BLaER1 (cell line): ENCODE results near the gene TMEM108.

Source experiments
- H3K27ac ChIP-seq: shearing (Covaris generic); formaldehyde crosslinking; 2 replicates; pipeline ENCODE4 v1.8.1; 2022
- H3K27me3 ChIP-seq: shearing (Covaris generic); formaldehyde crosslinking; 2 replicates; pipeline ENCODE4 v1.8.1; 2022
- H3K36me3 ChIP-seq: shearing (Covaris generic); formaldehyde crosslinking; 2 replicates; pipeline ENCODE4 v1.8.1; 2022
- H3K4me1 ChIP-seq: shearing (Covaris generic); formaldehyde crosslinking; 2 replicates; pipeline ENCODE4 v1.8.1; 2022
- H3K4me2 ChIP-seq: shearing (Covaris generic); formaldehyde crosslinking; 2 replicates; pipeline ENCODE4 v1.8.1; 2022
- H3K4me3 ChIP-seq: shearing (Covaris generic); formaldehyde crosslinking; 2 replicates; pipeline ENCODE4 v1.8.1; 2022
- H3K9ac ChIP-seq: shearing (Covaris generic); formaldehyde crosslinking; 2 replicates; pipeline ENCODE4 v1.8.1; 2022
- H3K9me3 ChIP-seq: shearing (Covaris generic); formaldehyde crosslinking; 2 replicates; pipeline ENCODE4 v1.8.1; 2022
- H4K20me1 ChIP-seq: shearing (Covaris generic); formaldehyde crosslinking; 2 replicates; pipeline ENCODE4 v1.8.1; 2022
- Cebpa-rat ChIP-seq: shearing (Covaris generic); IDR thresholded peaks from 2 replicates; pipeline ENCODE4 v1.8.1; 2022

Gene TMEM108

GRCh38 chr3:133394561-133395311 lies 356.5 kb downstream of the TMEM108 start:
- no peak overlapping the region for H3K9ac ChIP-seq
- H3K4me2 ChIP-seq, result no peak overlapping the region
- H4K20me1 ChIP-seq, result no peaks in the 10 kb centered on the region
- H3K27me3 ChIP-seq, result no peaks in the 10 kb centered on the region
- H3K27ac ChIP-seq, result no peak overlapping the region
- no peak for TF ChIP-seq Cebpa-rat
- peaks cover 12% of the 10 kb centered on the region for H3K9me3 ChIP-seq
- no peaks in the 10 kb centered on the region for H3K36me3 ChIP-seq
- no peak overlapping the region for H3K4me3 ChIP-seq
- peaks cover 4% of the 10 kb centered on the region; the same call in 1 of the 2 replicates for H3K4me1 ChIP-seq

- TF ChIP-seq Cebpa-rat, result no peak
- no peak overlapping the region for H3K4me3 ChIP-seq
- peaks cover 4% of the 10 kb centered on the region; the same call in 1 of the 2 replicates for H3K4me1 ChIP-seq
These were observed 358.7 kb downstream of the TMEM108 start for GRCh38 chr3:133396906-133397305.

GRCh38 chr3:133400006-133400515 lies 361.9 kb downstream of the TMEM108 start, which contains the start of gene BFSP2:
Gene BFSP2, plus strand, starts transcription at chr3:133400056. Its CDS starts 28 bp downstream, at chr3:133400084.
- H3K4me1 ChIP-seq, result peaks cover 4% of the 10 kb centered on the region; the same call in 1 of the 2 replicates
- no peak within 1 kb of the TSS for H3K27ac ChIP-seq
- H3K9me3 ChIP-seq, result no peaks in the 10 kb centered on the region
- H3K27me3 ChIP-seq, result no peaks in the 10 kb centered on the region
- H3K4me3 ChIP-seq, result no peak within 1 kb of the TSS
- no peaks in the 10 kb centered on the region for H4K20me1 ChIP-seq
- no peaks in the 10 kb centered on the region for H3K36me3 ChIP-seq
- no peak for TF ChIP-seq Cebpa-rat
- H3K9ac ChIP-seq, result no peak within 1 kb of the TSS
- H3K4me2 ChIP-seq, result no peak within 1 kb of the TSS

More at GRCh38 chr3:133396906-133397305, 358.7 kb downstream of the TMEM108 start:
- no peak overlapping the region for H3K4me2 ChIP-seq
- H3K36me3 ChIP-seq, result no peaks in the 10 kb centered on the region
- H3K9me3 ChIP-seq, result peaks cover 12% of the 10 kb centered on the region
- no peak overlapping the region for H3K9ac ChIP-seq
- H3K27me3 ChIP-seq, result no peaks in the 10 kb centered on the region
- no peaks in the 10 kb centered on the region for H4K20me1 ChIP-seq
- no peak overlapping the region for H3K27ac ChIP-seq

- H3K36me3 ChIP-seq, result no peaks in the 10 kb centered on the region
- no peaks in the 10 kb centered on the region for H4K20me1 ChIP-seq
- no peak overlapping the region for H3K4me3 ChIP-seq
- no peaks in the 10 kb centered on the region for H3K9me3 ChIP-seq
- no peak for TF ChIP-seq Cebpa-rat
- no peaks in the 10 kb centered on the region for H3K27me3 ChIP-seq
- H3K27ac ChIP-seq, result no peak overlapping the region
- H3K4me2 ChIP-seq, result no peak overlapping the region
- no peak overlapping the region for H3K9ac ChIP-seq
- no peaks in the 10 kb centered on the region for H3K4me1 ChIP-seq
These were observed 363.4 kb downstream of the TMEM108 start for GRCh38 chr3:133401374-133402135.

- H3K27ac ChIP-seq, result no peak overlapping the region
- no peaks in the 10 kb centered on the region for H3K36me3 ChIP-seq
- no peaks in the 10 kb centered on the region for H3K27me3 ChIP-seq
- no peak overlapping the region for H3K4me3 ChIP-seq
- no peak overlapping the region for H3K9ac ChIP-seq
- H4K20me1 ChIP-seq, result no peaks in the 10 kb centered on the region
- TF ChIP-seq Cebpa-rat, result no peak
- H3K9me3 ChIP-seq, result no peaks in the 10 kb centered on the region
- no peaks in the 10 kb centered on the region for H3K4me1 ChIP-seq
- no peak overlapping the region for H3K4me2 ChIP-seq
These were observed 366.7 kb downstream of the TMEM108 start for GRCh38 chr3:133404920-133405319.

GRCh38 chr3:133408366-133408765 lies 370.2 kb downstream of the TMEM108 start:
- Histone ChIP-seq H4K20me1 (no peaks in the 10 kb centered on the region), H3K27ac (no peak overlapping the region), H3K36me3 (no peaks in the 10 kb centered on the region), H3K9ac (no peak overlapping the region), H3K4me1 (no peaks in the 10 kb centered on the region), H3K9me3 (no peaks in the 10 kb centered on the region), H3K4me3 (no peak overlapping the region), H3K4me2 (no peak overlapping the region), H3K27me3 (no peaks in the 10 kb centered on the region)
- no peak for TF ChIP-seq Cebpa-rat

- Histone ChIP-seq H3K4me2 (no peak overlapping the region), H3K9ac (no peak overlapping the region), H3K27ac (no peak overlapping the region), H3K27me3 (no peaks in the 10 kb centered on the region), H3K9me3 (no peaks in the 10 kb centered on the region), H3K4me3 (no peak overlapping the region), H4K20me1 (no peaks in the 10 kb centered on the region), H3K36me3 (no peaks in the 10 kb centered on the region), H3K4me1 (no peaks in the 10 kb centered on the region)
- TF ChIP-seq Cebpa-rat, result no peak
These were observed 370.8 kb downstream of the TMEM108 start for GRCh38 chr3:133408961-133409360.

GRCh38 chr3:133410191-133410892 lies 372.2 kb downstream of the TMEM108 start:
- Histone ChIP-seq H3K4me1 (no peaks in the 10 kb centered on the region), H3K36me3 (no peaks in the 10 kb centered on the region), H3K4me3 (no peak overlapping the region), H3K27me3 (no peaks in the 10 kb centered on the region), H3K27ac (no peak overlapping the region), H3K4me2 (no peak overlapping the region), H3K9me3 (no peaks in the 10 kb centered on the region), H4K20me1 (no peaks in the 10 kb centered on the region), H3K9ac (no peak overlapping the region)
- TF ChIP-seq Cebpa-rat, result no peak

- Histone ChIP-seq H3K4me2 (no peak overlapping the region), H3K9ac (no peak overlapping the region), H3K27me3 (no peaks in the 10 kb centered on the region), H3K36me3 (no peaks in the 10 kb centered on the region), H4K20me1 (no peaks in the 10 kb centered on the region), H3K9me3 (no peaks in the 10 kb centered on the region), H3K4me1 (no peaks in the 10 kb centered on the region), H3K4me3 (no peak overlapping the region), H3K27ac (no peak overlapping the region)
- TF ChIP-seq Cebpa-rat, result no peak
These were observed 374.3 kb downstream of the TMEM108 start for GRCh38 chr3:133412183-133413132.
